DND-41 (cell line): ENCODE results near the gene A3GALT2.
A peak's percentile ranks its signal among the peaks of the same experiment; 100 is the strongest.

Experiments
- ATAC-seq: fragments of 200-7000 bp; cut with Tn5 transposase; 3 replicates; pipeline ENCODE4 v1.9.1; 2021; ENCODE audit warnings: low read depth; ENCODE audit not compliant: insufficient read depth
- DNase-seq: peaks from one replicate; pipeline ENCODE4 v3.0.0-alpha.2; 2020
- H2AFZ ChIP-seq: 2 replicates; pipeline ENCODE4 v1.6.0; 2012; ENCODE audit warnings: low read depth, low read length
- H3K27ac ChIP-seq: 2 replicates; pipeline ENCODE4 v1.5.1; 2012; ENCODE audit warnings: low read length, inconsistent platforms
- H3K27me3 ChIP-seq: fragments of 200-600 bp; sonication (generic); 2 replicates; pipeline ENCODE4 v1.6.0; 2012; ENCODE audit warnings: low read length, mild to moderate bottlenecking, inconsistent platforms; ENCODE audit not compliant: insufficient read depth, poor library complexity
- H3K36me3 ChIP-seq: 2 replicates; pipeline ENCODE4 v1.5.1; 2012; ENCODE audit warnings: low read length, inconsistent platforms; ENCODE audit not compliant: insufficient read depth
- H3K4me1 ChIP-seq: 2 replicates; pipeline ENCODE4 v1.5.1; 2012; ENCODE audit warnings: mild to moderate bottlenecking, low read length; ENCODE audit not compliant: insufficient read depth
- H3K4me2 ChIP-seq: 2 replicates; pipeline ENCODE4 v1.6.0; 2012; ENCODE audit warnings: mild to moderate bottlenecking, moderate library complexity, low read length, inconsistent platforms; ENCODE audit not compliant: insufficient read depth
- H3K4me3 ChIP-seq, 2 experiments: fragments of 200-600 bp in 1 of 2; shearing (Covaris generic) in 1 of 2; 2 replicates each; pipeline ENCODE4 v1.5.1; 2012 to 2016; ENCODE audit warnings: inconsistent platforms in 2 of 2, low read length in 2 of 2, mild to moderate bottlenecking in 2 of 2, low read depth in 1 of 2, moderate library complexity in 1 of 2
- H3K79me2 ChIP-seq: 2 replicates; pipeline ENCODE4 v1.6.0; 2012; ENCODE audit warnings: low read length, inconsistent platforms; ENCODE audit not compliant: insufficient read depth
- H3K9ac ChIP-seq: 2 replicates; pipeline ENCODE4 v1.6.0; 2012; ENCODE audit warnings: low read depth, mild to moderate bottlenecking, inconsistent platforms, low read length, moderate library complexity
- H3K9me3 ChIP-seq: 2 replicates; pipeline ENCODE4 v1.5.1; 2012; ENCODE audit warnings: low read length, moderate library complexity, mild to moderate bottlenecking, inconsistent platforms; ENCODE audit not compliant: insufficient read depth, severe bottlenecking
- H4K20me1 ChIP-seq: 2 replicates; pipeline ENCODE4 v1.6.0; 2012; ENCODE audit warnings: low read length; ENCODE audit not compliant: insufficient read depth
- CTCF ChIP-seq: IDR thresholded peaks from 2 replicates; pipeline ENCODE4 v1.5.1; 2012; ENCODE audit warnings: borderline replicate concordance, low read length, moderate library complexity, mild to moderate bottlenecking; ENCODE audit not compliant: poor library complexity, severe bottlenecking; ENCODE audit errors: extremely low read depth
- EZH2 ChIP-seq: IDR thresholded peaks from 3 replicates; pipeline ENCODE4 v1.6.1; 2012; ENCODE audit warnings: borderline replicate concordance, low read depth, mild to moderate bottlenecking, moderate library complexity, low read length, inconsistent platforms; ENCODE audit not compliant: severe bottlenecking

Gene A3GALT2

GRCh38 chr1:33319949-33320618 lies 814 bp downstream of the A3GALT2 start:
- H3K9ac ChIP-seq, result no peak overlapping the region
- no peak overlapping the region for H3K27ac ChIP-seq
- H3K36me3 ChIP-seq, result peaks cover 24% of the 10 kb centered on the region
- H3K4me2 ChIP-seq, result no peak overlapping the region
- ATAC-seq (0 out of 3 replicates have a peak, but pooled peaks have one; percentile 20), DNase-seq (no peak)
- TF ChIP-seq EZH2 (no peak), CTCF (no peak)
- no peak overlapping the region for H3K4me3 ChIP-seq
- H3K4me1 ChIP-seq, result no peaks in the 10 kb centered on the region
- H2AFZ ChIP-seq, result no peak overlapping the region
- H4K20me1 ChIP-seq, result peaks cover 16% of the 10 kb centered on the region
- no peaks in the 10 kb centered on the region for H3K9me3 ChIP-seq
- no peaks in the 10 kb centered on the region for H3K27me3 ChIP-seq
- H3K79me2 ChIP-seq, result no peaks in the 10 kb centered on the region

GRCh38 chr1:33319186-33319948 lies 1.5 kb downstream of the A3GALT2 start:
- Histone ChIP-seq H3K27me3 (no peaks in the 10 kb centered on the region), H3K4me3 (no peak overlapping the region), H3K36me3 (peaks cover 17% of the 10 kb centered on the region), H3K27ac (no peak overlapping the region), H4K20me1 (peaks cover 11% of the 10 kb centered on the region), H3K9ac (no peak overlapping the region), H2AFZ (no peak overlapping the region), H3K9me3 (no peaks in the 10 kb centered on the region), H3K79me2 (no peaks in the 10 kb centered on the region), H3K4me2 (no peak overlapping the region), H3K4me1 (no peaks in the 10 kb centered on the region)
- TF ChIP-seq EZH2, result no peak
- no peak for TF ChIP-seq CTCF
- no peak for ATAC-seq
- no peak for DNase-seq

DNA sequence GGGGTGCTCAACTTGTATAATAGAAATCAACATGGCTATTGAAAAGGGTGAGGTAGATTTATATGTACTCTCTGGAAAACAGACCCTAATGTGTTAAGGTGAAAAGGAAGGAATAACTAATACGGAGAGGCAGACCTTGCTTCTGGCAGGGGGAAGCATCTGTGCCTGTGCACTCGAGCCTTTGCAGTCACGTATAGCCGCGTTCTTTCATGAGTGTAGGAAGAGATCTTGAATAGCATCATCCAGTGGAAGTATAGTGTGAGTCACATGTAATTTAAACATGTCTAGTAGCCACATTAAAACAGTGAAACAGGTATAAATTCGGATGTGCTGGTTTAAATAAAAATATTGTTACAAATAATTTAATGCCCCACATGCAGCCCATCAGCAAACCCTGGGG lies 3.0 kb downstream of the A3GALT2 start:
- Histone ChIP-seq H3K9me3 (no peaks in the 10 kb centered on the region), H3K27ac (no peak overlapping the region), H4K20me1 (peaks cover 5% of the 10 kb centered on the region; the same call in 1 of the 2 replicates), H3K9ac (no peak overlapping the region), H3K4me2 (no peak overlapping the region), H3K4me1 (no peaks in the 10 kb centered on the region), H3K36me3 (peaks cover 3% of the 10 kb centered on the region; the same call in 1 of the 2 replicates), H3K4me3 (no peak overlapping the region), H2AFZ (no peak overlapping the region), H3K79me2 (no peaks in the 10 kb centered on the region), H3K27me3 (no peaks in the 10 kb centered on the region)
- ATAC-seq (no peak), DNase-seq (no peak)
- TF ChIP-seq EZH2 (no peak), CTCF (no peak)
